ENCODE data around the gene LMBRD1.
A peak's percentile ranks its signal among the peaks of the same experiment; 100 is the strongest.
"Not testable (repeated sequence)": the region's sequence is repeated elsewhere in the genome, so short reads cannot be mapped to it uniquely, and the experiment has no call there.

The LMBRD1 gene

DNA sequence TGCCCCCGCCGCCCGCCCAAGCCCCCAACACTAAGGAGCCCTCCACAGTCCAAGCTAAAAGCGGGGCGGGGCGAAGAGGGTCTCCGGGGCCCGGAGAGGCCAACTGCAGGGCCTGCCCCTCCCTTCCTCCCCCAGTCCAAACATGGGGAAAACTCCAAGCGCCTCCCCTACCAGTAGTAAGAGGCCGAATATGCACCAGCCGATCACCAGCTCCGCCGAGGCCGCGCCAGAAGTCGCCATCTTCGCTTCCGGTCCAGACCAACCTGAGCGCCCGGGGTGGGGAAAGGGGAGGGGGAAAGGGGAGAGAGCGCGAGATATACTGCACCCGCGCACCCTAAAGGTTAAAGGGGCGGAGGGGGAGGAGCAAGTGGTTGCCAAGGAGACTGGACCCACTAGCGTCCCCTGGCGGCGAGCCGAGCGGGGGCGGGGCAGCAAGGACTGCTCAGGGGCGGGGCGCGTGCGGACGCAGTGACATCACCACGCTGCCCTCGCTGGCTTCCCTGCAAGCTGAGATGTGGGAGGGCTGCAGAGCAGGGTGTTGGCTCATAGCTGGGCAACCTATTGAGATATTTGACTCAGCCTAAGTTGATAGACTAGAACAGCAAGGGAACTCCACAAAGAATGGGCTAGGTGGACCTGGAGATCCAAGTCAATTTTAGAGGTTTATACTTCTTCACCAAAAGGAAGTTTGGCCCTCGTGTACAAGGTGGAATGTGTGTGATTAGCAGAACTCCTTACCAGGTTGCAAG is at the start of gene LMBRD1:
LMBRD1 (minus strand) TSS at position 369 of the 749 bp plus-strand sequence; CDS start at position 240, 129 bp downstream.
- DNase-seq = peak; percentile 98 to 99 (median 99)

DNA sequence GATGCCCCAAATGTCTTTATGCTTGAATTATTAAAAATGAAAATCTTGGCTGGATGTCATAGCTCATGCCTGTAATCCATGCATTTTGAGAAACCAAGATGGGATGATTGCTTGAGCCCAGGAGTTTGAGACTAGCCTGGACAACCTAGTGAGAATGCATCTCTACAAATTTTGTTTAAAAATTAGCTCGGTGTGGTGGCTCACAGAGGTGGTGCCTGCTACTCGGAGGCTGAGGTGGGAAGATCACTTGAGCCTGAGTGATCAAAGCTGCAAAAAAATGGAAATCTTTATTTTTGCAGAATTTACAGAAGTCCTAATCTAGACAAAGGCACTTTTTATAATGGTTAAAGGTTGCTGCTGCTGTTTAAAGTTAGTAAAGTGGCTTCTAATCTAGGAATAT is 49.5 kb upstream of the LMBRD1 start:
- no peak for DNase-seq

DNA sequence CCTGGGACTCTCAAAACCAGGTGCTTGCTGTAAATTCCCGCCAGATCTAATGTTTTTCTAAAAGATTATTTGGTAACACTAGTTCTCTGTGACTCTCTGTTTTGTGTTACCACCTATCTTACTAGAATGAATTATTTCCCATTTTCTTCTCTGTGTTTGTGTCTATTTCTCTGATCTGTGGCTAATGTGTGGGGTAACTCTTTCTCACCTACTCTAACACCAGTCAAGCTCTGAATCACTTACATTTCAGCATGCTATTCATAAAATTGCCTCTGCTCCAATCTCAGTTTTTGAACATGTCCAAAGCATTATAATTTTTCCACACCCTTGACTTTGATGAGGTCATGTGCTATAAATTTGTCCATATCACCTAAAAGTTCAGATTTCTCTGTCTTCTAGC is 46.4 kb upstream of the LMBRD1 start:
- DNase-seq = no peak

DNA sequence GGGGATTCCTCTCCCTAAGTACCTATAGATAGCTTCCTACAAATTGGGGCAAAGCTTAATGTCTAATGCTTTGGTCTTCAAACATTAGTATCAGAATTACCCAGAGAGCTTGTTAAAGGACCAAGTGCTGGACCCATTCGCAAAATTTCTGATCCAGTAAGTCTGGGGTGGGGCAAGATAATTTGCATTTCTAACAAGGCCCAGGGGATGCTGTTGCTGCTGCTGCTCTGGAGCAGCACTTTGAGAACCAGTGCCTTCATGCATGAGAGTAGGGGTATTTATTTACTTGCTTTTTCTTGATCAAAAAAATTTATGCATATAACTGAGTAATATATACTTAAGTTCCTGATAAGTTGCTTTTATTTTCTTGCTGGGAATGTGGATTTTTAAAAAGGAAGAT is 45.1 kb upstream of the LMBRD1 start:
- no peak for DNase-seq

DNA sequence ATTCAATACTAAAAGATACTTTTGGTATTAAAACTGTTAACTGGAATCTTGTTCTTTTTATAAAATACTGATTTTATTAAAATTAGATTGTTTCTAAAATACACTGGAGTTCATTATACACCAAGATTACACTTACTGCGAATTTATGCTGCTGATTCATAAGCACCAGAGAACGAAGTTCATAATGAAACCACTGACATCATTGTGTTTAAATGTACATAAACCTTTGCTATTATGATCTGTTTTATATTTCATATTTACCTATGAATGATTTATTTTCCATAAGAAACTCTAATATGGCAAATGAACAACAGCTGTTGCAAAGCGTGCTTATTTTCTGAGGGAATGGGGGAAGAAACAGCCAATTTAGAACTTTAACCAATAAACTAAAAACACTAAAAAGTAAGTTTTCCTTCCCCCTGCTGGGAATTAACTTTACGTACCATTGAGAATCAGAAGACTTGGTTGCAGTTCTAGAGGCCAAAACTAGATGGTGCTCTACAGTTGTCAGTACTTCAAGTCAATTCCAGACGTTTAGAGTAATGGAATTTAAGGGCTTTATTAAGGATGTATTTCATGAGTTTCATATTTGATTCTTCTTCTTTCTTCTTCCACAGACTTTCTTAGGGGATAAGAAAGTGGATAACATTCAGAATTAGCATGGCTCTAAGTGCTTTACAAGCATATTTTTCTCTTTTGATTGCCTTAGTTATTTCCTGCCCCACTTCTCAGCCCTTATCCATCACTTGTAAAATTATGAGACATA is 38.8 kb upstream of the LMBRD1 start:
- peak; percentile 52 to 73 (median 70) for DNase-seq

DNA sequence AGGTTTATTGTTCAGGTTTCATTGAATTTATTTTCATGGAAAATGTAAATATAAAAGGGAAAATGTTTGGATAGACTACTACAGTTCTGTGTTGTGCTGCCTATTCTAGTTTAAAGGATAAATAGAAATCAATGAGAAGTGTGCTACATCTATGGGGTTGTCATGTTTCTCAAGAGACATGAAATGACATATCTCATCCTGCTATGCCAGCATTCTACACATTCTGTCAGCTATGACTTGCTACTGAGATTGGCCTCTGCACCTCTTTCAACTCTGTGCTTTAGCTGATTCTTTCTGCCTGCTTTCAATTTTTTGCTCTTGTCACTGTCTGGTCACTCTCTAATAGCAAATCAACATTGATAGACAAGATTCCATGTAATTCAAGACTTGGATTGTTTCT is 35.7 kb upstream of the LMBRD1 start:
- DNase-seq = no peak

DNA sequence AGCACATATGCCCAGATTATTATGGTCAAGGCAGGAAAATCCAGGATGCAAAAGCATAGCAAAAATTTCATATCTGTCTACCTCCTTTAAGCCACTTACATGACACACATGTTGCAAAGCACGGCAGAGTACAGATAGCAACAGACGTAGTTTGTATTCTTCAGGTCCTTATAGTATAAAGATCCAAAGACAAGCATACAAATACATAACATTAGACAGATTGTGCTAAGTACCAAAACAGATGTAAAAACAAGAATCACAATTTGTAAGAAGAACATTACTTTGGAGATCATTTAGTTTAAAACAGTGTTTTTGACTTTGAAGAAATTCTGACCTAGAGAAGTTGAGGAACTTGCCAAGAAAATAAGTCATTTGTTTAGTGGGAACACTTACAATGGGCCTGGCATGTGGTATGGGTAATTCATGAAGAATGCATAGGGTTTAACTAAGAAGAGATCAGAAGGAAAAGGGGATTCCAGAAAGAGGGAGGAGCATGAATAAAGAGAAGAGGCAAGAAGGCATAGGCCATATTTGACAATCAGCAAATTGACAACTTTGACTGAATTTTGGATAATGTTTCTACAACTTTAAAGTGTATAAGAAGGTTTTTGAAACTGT is 30.6 kb upstream of the LMBRD1 start:
- DNase-seq = no peak

DNA sequence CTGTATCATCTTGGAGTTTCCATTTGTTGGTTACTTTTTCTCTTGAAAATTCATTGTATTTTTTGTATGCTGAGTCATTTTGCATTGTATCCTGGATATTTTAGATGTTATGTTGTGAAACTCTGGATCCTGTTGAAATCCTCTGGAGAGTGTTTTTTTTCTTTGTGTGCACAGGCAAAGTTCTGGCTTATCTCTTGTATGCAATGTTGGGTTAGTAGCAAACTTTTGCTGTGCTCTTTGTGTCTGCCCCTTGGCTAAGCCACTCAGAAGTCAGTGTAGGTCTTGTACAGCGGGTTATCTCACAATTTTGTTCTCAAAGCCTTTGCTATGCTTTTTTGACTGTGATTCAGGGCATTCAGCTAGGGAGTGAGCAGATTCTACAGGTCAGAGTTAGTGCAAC is 29.1 kb upstream of the LMBRD1 start:
- DNase-seq = no peak

DNA sequence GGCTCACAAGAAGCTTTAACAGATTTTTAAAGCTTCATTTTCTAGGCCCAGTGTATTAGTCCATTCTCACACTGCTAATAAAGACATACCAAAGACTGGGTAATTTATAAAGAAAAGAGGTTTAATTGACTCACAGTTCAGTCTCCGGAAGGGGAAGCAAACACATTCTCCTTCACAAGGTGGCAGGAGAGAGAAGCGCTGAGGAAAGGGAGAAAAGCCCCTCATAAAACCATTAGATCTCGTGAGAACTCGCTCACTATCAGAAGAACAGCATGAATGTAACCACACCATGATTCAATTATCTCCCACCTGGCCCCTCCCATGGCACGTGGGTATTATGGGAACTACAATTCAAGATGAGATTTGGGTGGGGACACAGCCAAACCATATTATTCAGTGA is 27.5 kb upstream of the LMBRD1 start:
- DNase-seq = not testable (repeated sequence)

DNA sequence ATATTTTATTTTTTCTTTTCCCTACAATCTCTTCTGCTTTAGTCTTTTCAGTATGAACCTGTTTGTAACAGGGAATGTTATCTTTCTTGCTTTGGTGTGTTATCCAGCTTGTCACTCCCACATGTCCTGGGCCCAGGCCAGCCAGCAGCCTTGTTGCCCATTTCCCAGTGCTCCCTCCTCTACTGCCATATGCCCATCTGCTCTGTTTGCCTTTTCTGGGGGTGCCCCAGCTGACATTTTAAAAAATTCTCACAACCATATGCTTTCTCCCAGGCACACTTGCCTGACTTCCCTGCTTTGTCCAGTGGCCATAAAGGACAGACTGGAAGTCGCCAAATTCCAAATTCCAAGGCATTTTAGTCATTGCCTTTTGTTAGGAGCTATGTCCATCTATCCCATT is 23.6 kb upstream of the LMBRD1 start:
- no peak for DNase-seq

DNA sequence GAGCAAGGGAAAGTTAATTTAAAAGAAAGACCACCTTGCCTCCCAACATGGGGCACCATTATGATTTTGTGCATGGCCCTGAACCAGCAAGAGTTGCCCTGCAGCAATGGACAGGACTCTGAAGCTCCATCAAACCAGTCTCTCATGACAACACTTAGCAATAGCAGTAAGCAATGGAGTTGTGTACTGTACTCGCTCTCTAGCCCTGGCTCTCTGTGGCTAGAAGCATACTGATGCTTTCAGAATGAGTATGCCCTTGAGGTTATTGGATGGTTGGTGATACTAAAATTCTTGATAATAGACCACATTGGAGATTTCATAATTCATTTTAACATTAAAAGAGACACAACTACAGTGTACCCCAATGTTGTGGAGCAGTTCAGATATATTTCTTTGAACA is 23.2 kb upstream of the LMBRD1 start:
- DNase-seq = no peak

DNA sequence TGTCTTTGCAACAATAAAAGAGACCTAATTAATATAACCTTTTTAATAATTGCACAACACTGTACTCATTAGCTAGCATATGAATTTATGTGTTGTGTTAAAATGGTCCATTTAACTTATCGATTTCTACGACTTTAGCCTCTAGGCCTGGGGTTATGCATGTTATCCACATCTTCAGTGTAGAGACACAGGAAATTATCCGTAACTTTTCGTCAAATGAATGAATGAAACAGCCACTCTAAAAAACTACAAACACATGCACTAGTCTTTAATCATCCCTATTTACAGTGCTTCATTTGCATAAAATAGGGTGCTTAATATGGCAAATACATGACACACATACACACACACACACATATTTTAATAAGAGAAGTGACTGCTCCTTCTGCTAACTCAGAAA is 22.3 kb upstream of the LMBRD1 start:
- no peak for DNase-seq

DNA sequence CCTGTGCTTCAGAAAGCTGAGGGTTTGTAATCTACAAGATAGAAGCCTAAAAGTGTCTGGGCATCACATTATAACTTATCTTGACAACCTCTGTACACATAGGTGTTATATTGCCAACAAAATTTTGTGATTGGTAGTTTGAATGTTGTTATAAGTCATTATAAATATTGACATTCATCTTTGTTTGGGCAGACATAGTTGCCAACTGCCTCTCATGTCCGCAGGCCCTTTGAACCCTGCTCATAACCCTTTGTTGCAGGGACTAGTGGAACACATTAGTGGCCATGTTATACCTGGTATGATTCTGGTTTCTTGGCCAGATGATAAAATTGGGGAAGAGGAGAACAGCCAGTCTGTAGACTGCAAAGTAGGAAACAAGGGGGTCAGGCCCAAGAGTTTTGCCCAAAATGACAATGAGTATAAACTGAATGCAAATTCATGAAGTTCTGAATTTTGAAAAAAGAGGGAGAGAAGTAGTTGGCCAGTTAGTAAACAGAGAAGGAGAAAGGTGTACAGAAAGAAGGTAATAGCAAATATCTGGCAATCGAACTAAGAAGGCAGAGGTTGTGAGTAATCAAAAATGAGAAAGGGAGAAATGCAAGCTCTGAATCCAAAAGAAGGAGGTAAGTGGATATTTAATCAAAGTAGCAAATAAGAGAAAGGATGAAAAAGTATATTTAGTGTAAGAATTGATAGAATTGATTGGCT is 21.6 kb upstream of the LMBRD1 start:
- no peak for DNase-seq

DNA sequence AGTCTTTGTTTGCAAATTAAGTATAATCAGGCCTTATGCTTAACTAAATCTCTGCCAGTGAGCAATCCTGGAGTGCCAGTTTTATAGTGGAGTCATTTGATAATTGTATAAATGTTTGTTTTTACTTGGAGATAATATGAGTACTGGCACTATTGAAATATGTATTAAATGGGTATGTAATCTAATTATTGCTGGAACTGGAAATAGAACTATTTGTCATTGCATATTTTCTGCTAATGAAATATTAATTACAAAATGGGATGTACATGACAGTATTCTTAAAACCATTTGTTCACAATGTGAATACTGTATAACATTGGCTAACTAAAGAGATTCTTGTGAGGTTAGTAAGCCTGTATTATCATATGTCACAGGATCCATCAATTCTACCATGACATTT is 20.5 kb upstream of the LMBRD1 start:
- no peak for DNase-seq

DNA sequence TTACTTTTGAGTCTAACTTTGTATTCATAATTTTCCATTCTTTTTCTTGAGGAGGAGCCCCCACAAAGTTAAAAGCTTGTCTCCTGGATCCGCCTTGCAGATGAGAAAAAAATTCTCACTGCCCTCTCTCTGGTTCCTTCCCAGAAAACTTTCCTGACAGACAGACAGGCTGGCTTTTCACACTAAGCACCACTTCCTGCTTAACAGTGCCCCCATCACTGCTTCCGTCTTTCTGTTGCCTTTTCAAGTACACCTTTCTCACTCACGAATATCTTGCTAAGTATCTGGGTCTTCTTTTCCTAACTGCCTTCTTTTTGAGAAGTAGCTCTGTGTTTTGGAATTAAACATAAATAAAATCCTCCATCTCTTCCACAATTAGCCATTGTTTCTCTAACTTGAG is 19.8 kb upstream of the LMBRD1 start:
- DNase-seq = no peak

DNA sequence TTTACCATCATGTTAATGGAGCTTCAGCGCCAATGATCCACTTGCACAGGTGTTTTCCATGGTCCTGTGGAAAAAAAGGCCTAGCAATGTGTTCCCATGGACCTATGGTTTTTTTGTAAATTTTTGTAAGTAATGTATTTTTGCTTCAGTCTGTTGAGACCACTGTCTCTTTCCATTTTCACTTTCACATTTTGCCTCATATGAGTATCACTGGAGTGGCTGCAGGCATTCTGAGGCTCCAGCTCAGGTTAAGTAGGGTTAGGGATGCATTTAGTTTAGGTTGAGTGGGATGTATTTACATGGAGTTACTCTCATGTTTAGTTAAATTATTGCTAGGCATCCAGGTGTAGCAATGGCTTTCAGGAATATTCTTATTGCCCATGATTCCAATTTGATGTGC is 19.2 kb upstream of the LMBRD1 start:
- no peak for DNase-seq

DNA sequence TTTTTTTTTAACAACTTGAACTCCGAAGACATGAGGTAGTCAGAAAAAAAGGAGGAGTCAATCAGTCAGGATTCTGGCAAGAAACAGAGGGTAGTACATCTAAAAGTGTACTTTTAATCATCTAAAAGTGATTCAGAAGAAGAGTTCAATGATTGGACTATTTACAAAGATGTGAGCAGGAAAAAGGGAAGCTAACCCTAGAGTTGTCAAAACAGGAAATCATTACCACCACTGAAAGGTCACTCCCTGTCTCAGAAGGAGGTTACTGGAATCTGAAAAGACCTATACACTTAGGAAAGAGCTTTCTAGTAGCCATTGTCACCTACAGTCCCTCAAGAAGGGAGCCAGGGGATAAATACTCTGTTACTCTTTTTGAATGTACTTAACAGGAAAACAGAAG is 16.7 kb upstream of the LMBRD1 start:
- peak; percentile 31 to 63 (median 62) for DNase-seq

DNA sequence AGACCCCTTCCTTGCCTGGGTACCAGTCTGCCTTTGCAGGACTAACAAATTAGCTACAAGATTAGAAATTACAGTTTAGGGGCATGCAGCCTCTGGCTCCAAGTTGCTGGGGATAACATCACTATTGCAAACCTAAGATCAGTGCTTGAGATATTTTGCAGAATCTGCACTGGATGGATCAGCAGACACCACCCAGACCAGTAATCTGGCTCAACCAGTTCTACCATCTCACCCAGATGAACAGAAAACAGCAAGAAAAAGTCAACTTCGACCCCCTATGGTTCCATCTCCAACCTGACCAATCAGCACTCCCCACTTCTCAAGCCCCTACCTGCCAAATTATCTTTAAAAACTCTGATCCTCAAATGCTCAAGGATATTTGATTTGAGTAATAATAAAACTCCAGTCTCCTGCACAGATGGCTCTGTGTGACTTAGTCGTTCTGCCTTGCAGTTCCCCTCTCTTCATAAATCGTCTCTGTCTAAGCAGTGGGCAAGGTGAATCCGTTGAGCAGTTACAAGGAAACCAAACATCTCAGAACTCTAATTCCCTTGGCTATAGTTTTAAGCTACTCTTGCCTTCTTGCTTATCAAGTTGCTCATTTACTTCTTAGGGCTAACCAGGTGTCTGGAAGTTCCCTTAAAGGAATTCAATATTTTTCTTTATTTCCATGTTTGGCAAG is 16.1 kb upstream of the LMBRD1 start:
- no peak for DNase-seq

DNA sequence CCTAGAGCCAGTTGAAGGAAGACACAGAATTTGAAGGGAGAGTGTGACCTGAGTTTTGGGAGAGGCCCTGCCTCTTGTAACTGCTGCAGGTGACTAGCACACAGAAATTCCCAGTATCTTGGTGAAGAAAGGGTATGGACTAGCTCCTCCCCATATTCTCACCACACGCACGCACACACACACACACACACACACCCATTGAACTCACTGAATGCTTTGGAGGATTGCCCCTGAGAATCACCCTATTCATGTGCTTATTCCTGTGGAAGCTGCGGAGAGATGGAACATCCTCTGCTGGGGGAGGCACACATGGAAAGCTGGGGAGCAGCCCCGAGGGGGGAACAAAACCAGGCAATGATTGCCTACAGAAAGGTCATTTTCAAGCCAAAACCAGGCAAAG is 6.2 kb upstream of the LMBRD1 start:
- DNase-seq = no peak

DNA sequence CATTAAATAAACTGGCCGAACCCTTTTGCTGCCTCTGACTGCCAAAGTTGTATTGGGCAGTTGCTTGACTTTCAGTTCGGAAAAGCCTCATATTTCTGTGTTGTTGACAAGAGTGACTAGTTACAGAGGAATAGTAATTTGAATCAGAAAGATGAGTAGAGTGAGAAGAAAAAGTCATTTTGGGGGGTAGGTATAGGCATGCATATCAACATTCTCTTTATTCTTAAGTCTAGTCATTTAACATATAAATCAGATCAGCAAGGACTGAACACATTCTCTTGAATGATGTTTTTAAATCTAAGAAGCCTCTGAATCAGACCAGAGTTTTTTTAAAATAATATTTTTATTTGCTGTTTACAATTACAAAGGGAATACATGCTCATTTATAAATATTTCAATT is 4.9 kb upstream of the LMBRD1 start:
- DNase-seq = no peak

DNA sequence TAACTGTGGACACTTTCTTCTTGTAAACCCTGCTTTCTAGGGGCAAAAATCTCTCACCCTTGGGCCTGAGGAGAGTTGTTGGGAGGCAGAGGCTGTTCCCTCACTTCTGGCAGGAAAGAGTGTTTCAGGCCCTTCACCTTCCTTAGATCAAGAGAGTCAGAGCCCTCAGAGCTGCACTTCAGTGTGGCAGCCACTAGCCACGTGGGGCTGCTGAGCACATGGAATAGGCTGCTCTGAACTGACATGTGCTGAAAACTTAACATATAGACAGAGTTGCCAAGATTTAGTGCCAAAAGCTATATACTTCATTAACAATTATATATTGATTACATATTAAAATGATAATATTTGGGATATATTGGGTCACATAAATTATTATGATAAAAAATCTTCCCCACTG is 4.4 kb upstream of the LMBRD1 start:
- DNase-seq = no peak

DNA sequence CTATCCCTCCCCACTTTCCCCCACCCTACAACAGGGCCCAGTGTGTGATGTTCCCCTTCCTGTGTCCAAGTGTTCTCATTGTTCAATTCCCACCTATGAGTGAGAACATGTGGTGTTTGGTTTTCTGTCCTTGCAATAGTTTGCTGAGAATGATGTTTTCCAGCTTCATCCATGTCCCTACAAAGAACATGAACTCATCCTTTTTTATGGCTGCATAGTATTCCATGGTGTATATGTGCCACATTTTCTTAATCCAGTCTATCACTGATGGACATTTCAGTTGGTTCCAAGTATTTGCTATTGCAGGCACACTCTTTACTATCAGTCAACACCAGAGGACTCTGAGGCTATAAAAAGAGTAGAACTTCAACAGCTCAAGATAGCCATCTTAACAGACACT is 2.0 kb upstream of the LMBRD1 start:
- DNase-seq = not testable (repeated sequence)

Data from suppressor macrophage treated with lipopolysaccharide for 1 hour (primary cell).